ENCODE measurements around the gene AZI2. TPM values are rescaled to one million over a fixed set of nuclear protein-coding genes. Genes with fewer than 3 reads are reported as not detected.

The AZI2 gene
- total and polyA plus RNA-seq, 9 of the 15 experiments (the other 6 are each of a cell fraction or from before 2014, with no cell fraction given), result 28.5 to 96.3 (median 70.2) TPM

- H3K4me3 ChIP-seq, result no peak overlapping the region
- in situ Hi-C loops (cut with MboI), result loop anchor here (10.0 kb wide), 1 partner anchor 620 kb away; no protein-coding TSS in a partner anchor
- no peak overlapping the region for H3K4me2 ChIP-seq (ENCODE audit: insufficient read depth, low read length)
- 88% methylated on average over 2 of the region's 2 CpGs for WGBS (ENCODE audit: insufficient coverage, low coverage, missing lambda C conversion rate)
- BruUV-seq (replicated peaks), result no TSS peak
- ChIA-PET CTCF (ENCODE audit: low intra/inter-chr PET ratio) (no interaction called here), POLR2A (interaction anchor here (0.8 to 1.6 kb wide), 3 partner anchors 9 to 13 kb away, joined by 3 to 7 read pairs (median 3); partner anchors contain the start of genes AZI2 and ZCWPW2)
- H4K20me1 ChIP-seq (replicated peaks; ENCODE audit: control insufficient read depth, insufficient read depth, low read length), result no peaks in the 10 kb centered on the region
- H2AFZ ChIP-seq (ENCODE audit: low read depth, low read length), result no peak overlapping the region
- H3K9me1 ChIP-seq (ENCODE audit: control insufficient read depth, insufficient read depth, low read length), result no peaks in the 10 kb centered on the region
- H3K27me3 ChIP-seq (ENCODE audit: control insufficient read depth in 2 of 2, insufficient read depth in 2 of 2, low read length in 2 of 2), result no peaks in the 10 kb centered on the region
- H3K4me1 ChIP-seq (replicated peaks in 1 of 2; ENCODE audit: control insufficient read depth in 2 of 2, insufficient read depth in 2 of 2, low read length in 2 of 2), result no peaks in the 10 kb centered on the region
- intact Hi-C loops (cut with micrococcal nuclease), result no loop called here
- TF ChIP-seq ZNF766 (CRISPR knock-in tag; conservative IDR thresholded peaks at IDR 0.05) (no peak), ZNF316 (IDR thresholded peaks at IDR 0.05) (no peak)
- FAIRE-seq, result no peak
- H3K9ac ChIP-seq (ENCODE audit: insufficient read depth in 1 of 2, low read depth in 2 of 2, low read length in 2 of 2), result no peak overlapping the region
- H3K36me3 ChIP-seq (ENCODE audit: control insufficient read depth, insufficient read depth, low read length), result peaks cover 65% of the 10 kb centered on the region
- no peak for DNase-seq (ENCODE audit: extremely low read depth in 1 of 4, low spot score in 3 of 4)
- no peaks in the 10 kb centered on the region for H3K9me3 ChIP-seq (replicated peaks; ENCODE audit: control insufficient read depth, insufficient read depth, low read depth, low read length)
- 0 out of 3 replicates have a peak, but pooled peaks cover 1% of the 10 kb centered on the region for H3K79me2 ChIP-seq (ENCODE audit: control insufficient read depth, insufficient read depth, low read length)
- no peak overlapping the region for H3K27ac ChIP-seq (ENCODE audit: extremely low read depth, low read depth, low read length)
- ATAC-seq, result no peak
Observed at GRCh38 chr3:28335246-28335645, 13.4 kb downstream of the AZI2 start.

- Histone ChIP-seq H4K20me1 (replicated peaks; ENCODE audit: control insufficient read depth, insufficient read depth, low read length) (no peaks in the 10 kb centered on the region), H3K4me3 (no peak overlapping the region), H2AFZ (ENCODE audit: low read depth, low read length) (no peak overlapping the region), H3K27ac (ENCODE audit: extremely low read depth, low read depth, low read length) (no peak overlapping the region), H3K9me3 (replicated peaks; ENCODE audit: control insufficient read depth, insufficient read depth, low read depth, low read length) (no peaks in the 10 kb centered on the region), H3K79me2 (ENCODE audit: control insufficient read depth, insufficient read depth, low read length) (no peaks in the 10 kb centered on the region), H3K9ac (ENCODE audit: insufficient read depth in 1 of 2, low read depth in 2 of 2, low read length in 2 of 2) (no peak overlapping the region), H3K9me1 (ENCODE audit: control insufficient read depth, insufficient read depth, low read length) (no peaks in the 10 kb centered on the region), H3K4me1 (replicated peaks in 1 of 2; ENCODE audit: control insufficient read depth in 2 of 2, insufficient read depth in 2 of 2, low read length in 2 of 2) (no peaks in the 10 kb centered on the region), H3K4me2 (ENCODE audit: insufficient read depth, low read length) (no peak overlapping the region), H3K36me3 (ENCODE audit: control insufficient read depth, insufficient read depth, low read length) (peaks cover 58% of the 10 kb centered on the region), H3K27me3 (ENCODE audit: control insufficient read depth in 2 of 2, insufficient read depth in 2 of 2, low read length in 2 of 2) (no peaks in the 10 kb centered on the region)
- no peak for DNase-seq (ENCODE audit: extremely low read depth in 1 of 4, low spot score in 3 of 4)
- TF ChIP-seq CTCF (IDR thresholded peaks at IDR 0.05 in 2 of 3, conservative IDR thresholded peaks at IDR 0.05 in 1 of 3; ENCODE audit: insufficient read depth in 2 of 3, low read depth in 1 of 3, low read length in 3 of 3) (peak in 1 of 3 experiments; percentile 16; a peak in 1 of 6 replicates), E4F1 (CRISPR knock-in tag; IDR thresholded peaks at IDR 0.05; ENCODE audit: borderline replicate concordance) (no peak), SMAD2 (IDR thresholded peaks at IDR 0.05; ENCODE audit: low read depth, low read length) (no peak), SNAPC5 (CRISPR knock-in tag; IDR thresholded peaks at IDR 0.05) (no peak)
- BruUV-seq (replicated peaks), result no TSS peak
- ATAC-seq, result no peak
- intact Hi-C loops (cut with micrococcal nuclease), result loop anchor here (5.0 kb wide), 1 partner anchor 1202 kb away; no protein-coding TSS in a partner anchor
- POLR2A ChIA-PET, result interaction anchor here (1.0 to 1.6 kb wide), 2 partner anchors 10 to 14 kb away, joined by 3 to 7 read pairs; partner anchors contain the start of genes AZI2 and ZCWPW2
- CTCF ChIA-PET (ENCODE audit: low intra/inter-chr PET ratio), result no interaction called here
- peak; percentile 62 for FAIRE-seq
- in situ Hi-C loops (cut with MboI), result loop anchor here (10.0 kb wide), 1 partner anchor 620 kb away; no protein-coding TSS in a partner anchor
Observed at GRCh38 chr3:28334552-28334951, 14.1 kb downstream of the AZI2 start.

Data from K562 (cell line).